Erythroblast (primary cell): Measurements from ENCODE around the gene ATP9A.

ENCODE experiments used
- DNase-seq, 2 experiments: peaks; one replicate each; lab custom pipeline; 2025; lab: John Stamatoyannopoulos, UW
- GATA1 ChIP-seq: IDR thresholded peaks from 2 replicates; pipeline ENCODE4 v1.6.1; 2011; ENCODE audit warnings: low read depth, mild to moderate bottlenecking, control low read depth, low read length, moderate library complexity
- POLR2A ChIP-seq: IDR thresholded peaks from 2 replicates; pipeline ENCODE4 v1.6.1; 2011; ENCODE audit warnings: mild to moderate bottlenecking, low read length

ATP9A gene

DNA sequence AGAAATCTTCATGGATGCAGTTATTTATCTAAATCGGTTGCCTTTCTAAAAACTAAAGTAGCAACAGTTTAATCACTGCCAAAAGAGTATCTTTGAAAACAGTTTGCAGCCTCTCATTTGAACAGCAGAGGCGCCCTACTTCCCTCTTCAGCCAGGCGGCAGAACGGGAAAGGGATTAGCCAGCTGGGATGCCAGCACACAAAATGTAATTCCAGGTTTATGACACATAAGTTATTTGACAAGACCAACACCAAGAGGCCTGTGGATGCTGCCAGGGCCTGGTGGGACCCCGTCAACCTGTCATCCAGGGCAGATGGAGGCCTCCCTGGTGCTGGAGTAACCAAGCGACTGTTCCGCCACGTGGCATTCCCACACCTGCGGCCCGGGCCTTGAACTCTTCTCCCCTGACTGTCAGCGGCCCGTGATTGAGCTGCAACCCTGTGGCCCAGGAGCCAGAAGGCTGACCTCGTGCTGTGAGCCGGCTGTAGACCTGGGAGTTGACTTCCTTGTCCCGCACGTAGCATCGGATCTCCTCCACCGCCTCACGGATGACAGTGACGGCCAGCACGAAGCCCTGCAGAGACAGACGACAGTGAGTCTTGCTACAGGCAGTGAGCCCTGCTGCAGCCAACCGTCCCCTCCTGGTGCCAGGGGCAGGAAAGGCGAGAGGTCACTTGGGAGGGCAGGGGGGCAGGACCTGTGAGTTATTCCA lies 55.5 kb downstream of the ATP9A start:
- DNase-seq = no peak
- TF ChIP-seq POLR2A (no peak), GATA1 (no peak)

DNA sequence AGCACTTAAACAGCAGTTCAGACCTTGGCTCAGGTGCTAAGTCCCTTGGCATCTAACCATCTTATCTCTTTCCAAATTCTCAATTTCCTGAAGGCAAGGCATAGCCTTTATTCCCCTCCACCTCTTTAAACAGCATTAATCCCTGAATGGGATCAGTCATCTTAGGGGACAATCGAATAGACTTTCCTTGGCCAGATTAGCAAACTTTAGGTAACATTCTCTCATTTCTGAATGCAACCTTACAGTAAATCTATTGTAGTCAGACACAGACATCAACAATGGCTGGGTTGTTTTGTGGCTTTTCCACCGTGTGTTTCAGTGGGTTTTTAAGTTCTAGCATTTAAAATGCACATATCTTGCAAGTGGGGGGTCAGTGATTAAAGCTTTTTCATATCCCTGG lies 56.8 kb downstream of the ATP9A start:
- no peak for DNase-seq
- TF ChIP-seq GATA1 (no peak), POLR2A (no peak)

DNA sequence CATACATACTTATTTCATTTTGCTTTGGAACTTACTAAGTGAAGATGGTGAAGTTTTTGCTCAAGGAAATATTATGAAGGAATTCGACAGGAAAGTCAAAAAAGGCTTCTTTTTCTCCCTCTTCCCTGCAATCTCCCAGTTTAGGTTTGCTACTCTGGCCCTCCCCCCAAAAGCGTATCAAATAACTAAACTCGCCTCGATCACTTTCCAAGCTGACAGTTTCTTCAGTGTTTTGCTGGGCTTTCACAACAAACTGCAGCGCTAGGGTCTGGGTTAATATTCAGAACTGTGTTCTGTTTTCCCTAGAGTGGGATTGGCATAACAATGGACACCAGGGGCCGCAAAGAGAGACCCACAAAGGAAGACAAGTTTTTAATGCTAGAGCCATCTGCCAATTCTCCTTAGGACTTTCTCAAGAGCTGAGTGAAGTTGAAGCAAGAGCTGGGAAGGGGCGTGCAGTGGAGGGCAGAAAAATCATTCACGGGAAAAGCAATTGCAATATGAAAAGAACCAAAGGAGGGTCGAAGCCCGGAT lies 57.8 kb downstream of the ATP9A start:
- no peak for DNase-seq
- TF ChIP-seq POLR2A (no peak), GATA1 (no peak)

DNA sequence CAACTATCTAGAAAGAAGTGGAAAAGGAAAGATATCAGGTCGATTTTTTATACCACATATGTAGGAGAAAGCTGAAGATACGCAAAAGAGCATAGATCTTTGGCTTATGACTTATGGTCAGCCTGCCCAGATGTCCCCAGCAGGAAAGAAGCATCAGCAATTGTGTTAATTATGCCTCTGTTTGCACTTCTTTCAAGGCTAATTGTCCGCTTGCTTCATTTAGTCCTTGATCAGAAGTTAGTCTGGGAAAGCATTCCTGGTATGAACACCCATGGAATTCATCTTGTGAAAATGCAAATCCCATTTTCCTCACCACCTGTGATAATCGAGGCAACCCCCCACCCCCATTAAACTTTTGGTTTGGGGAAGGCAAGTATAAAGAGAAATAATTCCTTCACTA lies 62.8 kb downstream of the ATP9A start:
- TF ChIP-seq GATA1 (no peak), POLR2A (no peak)

GRCh38 chr20:51703400-51704287 lies 64.5 kb downstream of the ATP9A start:
- TF ChIP-seq GATA1 (no peak), POLR2A (no peak)
- DNase-seq = no peak

More for the DNA sequence above, 62.8 kb downstream of the ATP9A start:
- no peak for DNase-seq

GRCh38 chr20:51702556-51702955 lies 65.6 kb downstream of the ATP9A start:
- TF ChIP-seq POLR2A = no peak
- no peak for TF ChIP-seq GATA1
- no peak for DNase-seq

- DNase-seq = peak; percentile 31 to 50
- TF ChIP-seq POLR2A = no peak
- TF ChIP-seq GATA1 = no peak
Measured at GRCh38 chr20:51700809-51701285, 67.3 kb downstream of the ATP9A start.

GRCh38 chr20:51698252-51698651 lies 69.9 kb downstream of the ATP9A start:
- no peak for DNase-seq
- TF ChIP-seq POLR2A = no peak
- no peak for TF ChIP-seq GATA1

- TF ChIP-seq GATA1 = no peak
- no peak for TF ChIP-seq POLR2A
- no peak for DNase-seq
Measured at GRCh38 chr20:51697096-51697826, 70.9 kb downstream of the ATP9A start.

DNA sequence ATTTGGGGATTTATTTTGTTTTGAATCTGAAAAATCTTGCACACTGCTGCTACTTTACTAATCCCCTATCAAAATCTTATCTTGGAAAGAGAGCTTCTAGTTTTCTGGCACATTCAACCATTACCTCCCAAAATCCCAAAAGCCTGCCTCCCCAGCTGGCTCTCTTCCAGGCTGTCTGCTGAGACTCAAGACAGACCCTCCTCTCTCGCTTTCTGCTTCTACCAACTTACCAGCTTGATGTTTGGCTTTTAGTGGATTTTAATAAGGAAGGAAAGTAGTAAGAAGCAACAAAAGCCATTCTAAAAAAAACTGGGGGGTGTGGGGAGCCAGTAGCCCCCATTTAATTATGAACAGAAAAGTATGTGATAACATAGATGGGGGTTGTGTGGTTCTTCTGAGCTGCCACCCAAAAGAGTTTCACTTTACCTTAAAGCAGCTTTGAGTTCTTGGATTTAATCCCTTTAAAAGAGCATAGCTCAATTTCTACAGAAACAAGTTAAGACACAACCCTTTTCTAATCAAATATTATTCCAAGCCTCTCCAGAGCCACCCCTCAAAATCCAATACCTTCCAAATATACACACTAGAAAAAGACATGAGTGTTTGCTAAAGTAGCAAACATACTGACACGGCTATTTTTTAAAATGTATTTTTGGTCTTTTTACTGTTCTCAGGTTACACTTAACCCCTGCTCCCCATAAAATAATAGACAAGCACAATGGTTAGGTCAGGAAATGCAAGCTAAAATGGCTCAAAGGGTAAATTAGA lies 71.7 kb downstream of the ATP9A start:
- DNase-seq = no peak
- TF ChIP-seq POLR2A = no peak
- TF ChIP-seq GATA1 = no peak

GRCh38 chr20:51695574-51696303 lies 72.5 kb downstream of the ATP9A start:
- DNase-seq = no peak
- TF ChIP-seq GATA1 (no peak), POLR2A (no peak)

DNA sequence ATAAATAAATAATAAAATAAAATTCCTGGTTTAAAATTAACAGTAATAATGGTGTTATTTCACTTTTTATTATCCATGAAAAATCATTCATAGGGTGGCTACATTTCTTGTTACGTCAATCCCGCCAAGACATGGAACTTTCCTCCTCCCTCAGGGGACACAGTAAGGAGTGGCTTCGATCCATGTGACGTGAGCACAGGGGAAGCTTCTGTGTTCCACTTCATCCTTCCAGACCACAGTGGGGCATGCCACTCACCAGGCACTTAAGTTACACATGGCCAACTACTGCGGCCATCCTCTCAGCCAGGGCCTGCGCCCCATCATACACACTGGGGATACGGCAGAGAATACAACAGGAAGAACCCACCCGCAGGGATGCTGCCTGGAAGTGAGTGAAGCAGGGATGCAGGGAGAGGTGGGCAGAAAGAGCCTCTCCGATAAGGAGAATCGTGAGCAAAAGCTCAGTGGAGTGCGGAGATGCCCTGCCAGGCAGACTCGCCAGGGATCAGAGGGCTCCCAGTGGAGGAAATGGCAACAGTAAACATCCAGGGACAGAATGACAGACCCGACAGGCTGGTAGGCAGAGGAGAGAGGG lies 75.3 kb downstream of the ATP9A start:
- DNase-seq = no peak
- TF ChIP-seq POLR2A (no peak), GATA1 (no peak)
